OCI-LY7 (cell line): ENCODE measurements around the gene TFAP2E. TPM values are rescaled to one million over a fixed set of nuclear protein-coding genes. Genes with fewer than 3 reads are reported as not detected.

ENCODE experiments used
- BruUV-seq: library from RNA; stranded (reverse); fragments of 400-500 nt; replicated peaks from 2 replicates; lab custom pipeline; 2021; lab: Mats Ljungman, UMichigan
- CTCF ChIA-PET: fragments of 300-600 bp; sonication (Branson Sonifier 250); formaldehyde crosslinking; loops from one replicate; lab custom pipeline; 2022; ENCODE audit warnings: antibody characterized with exemption; ENCODE audit not compliant: unreplicated experiment; lab: Charles Lee
- POLR2A ChIA-PET: fragments of 300-600 bp; sonication (Branson Sonifier 250); formaldehyde crosslinking; loops from one replicate; lab custom pipeline; 2022; ENCODE audit warnings: antibody characterized with exemption; lab: Charles Lee
- DNase-seq: peaks from one replicate; pipeline ENCODE4 v3.0.0-alpha.2; 2015; ENCODE audit warnings: low spot score
- H2AFZ ChIP-seq: fragments of 200-600 bp; sonication (generic), shearing (Covaris generic); 2 replicates; pipeline ENCODE4 v1.6.1; 2014; ENCODE audit warnings: mild to moderate bottlenecking, antibody characterized with exemption, low read length, moderate library complexity
- H3K27ac ChIP-seq: fragments of 200-600 bp; sonication (generic); 2 replicates; pipeline ENCODE4 v1.5.1; 2014; ENCODE audit warnings: mixed run types, low read depth, mild to moderate bottlenecking, moderate library complexity, low read length, inconsistent platforms; ENCODE audit not compliant: poor library complexity, severe bottlenecking
- H3K36me3 ChIP-seq: fragments of 200-600 bp; sonication (generic); 2 replicates; pipeline ENCODE4 v1.6.1; 2014; ENCODE audit warnings: mild to moderate bottlenecking, antibody characterized with exemption, low read length, moderate library complexity, mixed read lengths; ENCODE audit not compliant: insufficient read depth
- H3K4me1 ChIP-seq: fragments of 200-600 bp; sonication (generic); 2 replicates; pipeline ENCODE4 v1.5.1; 2014; ENCODE audit warnings: mild to moderate bottlenecking, low read length; ENCODE audit not compliant: insufficient read depth, poor library complexity, severe bottlenecking
- H3K4me2 ChIP-seq: fragments of 200-600 bp; sonication (generic); 2 replicates; pipeline ENCODE4 v1.6.1; 2014; ENCODE audit warnings: mild to moderate bottlenecking, low read length
- H3K4me3 ChIP-seq: fragments of 200-600 bp; sonication (generic); 2 replicates; pipeline ENCODE4 v1.5.1; 2014; ENCODE audit warnings: mild to moderate bottlenecking, low read depth, low read length; ENCODE audit not compliant: poor library complexity, severe bottlenecking
- H3K79me2 ChIP-seq: fragments of 200-600 bp; sonication (generic); 2 replicates; pipeline ENCODE4 v1.6.1; 2016; ENCODE audit warnings: low read depth, mild to moderate bottlenecking, low read length, moderate library complexity, mixed read lengths; ENCODE audit not compliant: insufficient read depth
- H3K9me2 ChIP-seq: fragments of 200-600 bp; sonication (generic); 2 replicates; pipeline ENCODE4 v1.6.1; 2016; ENCODE audit warnings: mild to moderate bottlenecking, low read length, mixed read lengths; ENCODE audit not compliant: insufficient read depth
- H3K9me3 ChIP-seq: fragments of 200-600 bp; sonication (generic); 2 replicates; pipeline ENCODE4 v1.6.1; 2014; ENCODE audit warnings: mild to moderate bottlenecking, mixed run types, low read length, mixed read lengths
- H4K20me1 ChIP-seq: fragments of 200-600 bp; sonication (generic); 2 replicates; pipeline ENCODE4 v1.6.1; 2014; ENCODE audit warnings: mild to moderate bottlenecking, antibody characterized with exemption, low read length, moderate library complexity, mixed read lengths; ENCODE audit not compliant: insufficient read depth
- CTCF ChIP-seq: fragments of 200-600 bp; sonication (generic); conservative IDR thresholded peaks from 2 replicates; pipeline ENCODE4 v1.5.1; 2014; ENCODE audit warnings: mild to moderate bottlenecking, antibody characterized with exemption, low read length, moderate library complexity, mixed read lengths
- EZH2phosphoT487 ChIP-seq: fragments of 200-600 bp; sonication (generic); IDR thresholded peaks from 2 replicates; pipeline ENCODE4 v1.6.1; 2018; ENCODE audit warnings: low read depth, borderline replicate concordance, mild to moderate bottlenecking, mixed run types, antibody characterized with exemption, low read length, moderate library complexity, mixed read lengths
- intact Hi-C: fragments of 100-400 bp; cut with micrococcal nuclease; formaldehyde crosslinking; loops from one replicate; pipeline ENCODE4 v1.10.0; 2022; ENCODE audit not compliant: unreplicated experiment
- total RNA-seq, 2 experiments: library from RNA; depleted of rRNA in 1 of 2; stranded (reverse); fragments of >200 nt in 1 of 2; shearing (Covaris generic) in 1 of 2; gene quantifications; 2 replicates each; pipeline ENCODE4 v1.2.3, GENCODE V29; 2014 to 2022

The TFAP2E gene
- total RNA-seq, 2 experiments from 2014 or later: 1.1 to 1.2 TPM

GRCh38 chr1:35605071-35605866 lies 32.2 kb downstream of the TFAP2E start:
- H3K79me2 ChIP-seq: peaks cover 17% of the 10 kb centered on the region; the same call in 1 of the 2 replicates
- DNase-seq: no peak
- ChIA-PET CTCF (interaction anchor here (0.8 kb wide), 1 partner anchor 69 kb away, joined by 3 read pairs; no protein-coding TSS in a partner anchor), POLR2A (interaction anchor here (0.9 kb wide), 1 partner anchor 9 kb away, joined by 3 read pairs; no protein-coding TSS in a partner anchor)
- H3K36me3 ChIP-seq: peaks cover 97% of the 10 kb centered on the region
- no peak overlapping the region for H3K27ac ChIP-seq
- H3K4me1 ChIP-seq: no peaks in the 10 kb centered on the region
- no peak overlapping the region for H2AFZ ChIP-seq
- intact Hi-C loops: no loop called here
- no peak overlapping the region for H3K4me2 ChIP-seq
- peaks cover 5% of the 10 kb centered on the region for H4K20me1 ChIP-seq
- H3K4me3 ChIP-seq: no peak overlapping the region
- BruUV-seq: no TSS peak
- no peaks in the 10 kb centered on the region for H3K9me3 ChIP-seq
- TF ChIP-seq CTCF: no peak
- H3K9me2 ChIP-seq: no peaks in the 10 kb centered on the region

GRCh38 chr1:35605867-35606182 lies 32.7 kb downstream of the TFAP2E start:
- ChIA-PET CTCF (no interaction called here), POLR2A (no interaction called here)
- no TSS peak for BruUV-seq
- no peaks in the 10 kb centered on the region for H3K9me3 ChIP-seq
- H4K20me1 ChIP-seq: peaks cover 5% of the 10 kb centered on the region
- H3K4me3 ChIP-seq: no peak overlapping the region
- no peaks in the 10 kb centered on the region for H3K4me1 ChIP-seq
- H2AFZ ChIP-seq: no peak overlapping the region
- intact Hi-C loops: no loop called here
- no peak for DNase-seq
- H3K36me3 ChIP-seq: peaks cover 95% of the 10 kb centered on the region
- no peaks in the 10 kb centered on the region for H3K9me2 ChIP-seq
- H3K27ac ChIP-seq: no peak overlapping the region
- TF ChIP-seq EZH2phosphoT487: no peak
- no peak for TF ChIP-seq CTCF
- peaks cover 17% of the 10 kb centered on the region; the same call in 1 of the 2 replicates for H3K79me2 ChIP-seq
- H3K4me2 ChIP-seq: no peak overlapping the region

GRCh38 chr1:35611655-35612054 lies 38.5 kb downstream of the TFAP2E start:
- Histone ChIP-seq H3K9me2 (no peaks in the 10 kb centered on the region), H4K20me1 (no peaks in the 10 kb centered on the region), H3K27ac (no peak overlapping the region), H3K4me3 (no peak overlapping the region), H3K4me2 (no peak overlapping the region), H3K9me3 (no peaks in the 10 kb centered on the region), H2AFZ (no peak overlapping the region), H3K4me1 (no peaks in the 10 kb centered on the region), H3K36me3 (peaks cover 98% of the 10 kb centered on the region), H3K79me2 (peaks cover 17% of the 10 kb centered on the region; the same call in 1 of the 2 replicates)
- no TSS peak for BruUV-seq
- no peak for DNase-seq
- TF ChIP-seq EZH2phosphoT487 (no peak), CTCF (no peak)
- ChIA-PET POLR2A (no interaction called here), CTCF (no interaction called here)
- intact Hi-C loops: no loop called here
